DMS53 treated with DMSO at 0.1 percent for 48 hours (cell line): Measurements from ENCODE around the gene FAM229A.

ENCODE experiments used
- DNase-seq: peaks from one replicate; lab custom pipeline; 2025; ENCODE audit not compliant: unreplicated experiment; lab: John Stamatoyannopoulos, UW

Gene FAM229A

GRCh38 chr1:32332290-32333079 is 29.8 kb downstream of the FAM229A start:
- peak; percentile 58 for DNase-seq

- no peak for DNase-seq
Observed at GRCh38 chr1:32331549-32331948, 30.7 kb downstream of the FAM229A start.

- no peak for DNase-seq
Observed at GRCh38 chr1:32330558-32331151, 31.6 kb downstream of the FAM229A start.

GRCh38 chr1:32329931-32330466 is 32.3 kb downstream of the FAM229A start:
- DNase-seq: no peak

GRCh38 chr1:32327204-32327603 is 35.1 kb downstream of the FAM229A start:
- DNase-seq: no peak

- peak; percentile 83 for DNase-seq
Observed at GRCh38 chr1:32321712-32322291, 40.5 kb downstream of the FAM229A start.

GRCh38 chr1:32318127-32318869 is 44.0 kb downstream of the FAM229A start:
- no peak for DNase-seq

- DNase-seq: no peak
Observed at GRCh38 chr1:32316903-32317277, 45.4 kb downstream of the FAM229A start.

- DNase-seq: no peak
Observed at GRCh38 chr1:32311709-32312393, 50.4 kb downstream of the FAM229A start.
